ENCODE results near the gene MUC12. TPM values are rescaled to one million over a fixed set of nuclear protein-coding genes. Genes with fewer than 3 reads are reported as not detected.
"Not testable (repeated sequence)": the region's sequence is repeated elsewhere in the genome, so short reads cannot be mapped to it uniquely, and the experiment has no call there.

MUC12 gene
- polyA plus RNA-seq, 4 donors: 0.18 to 0.23 (median 0.22) TPM; not detected in 1

- DNase-seq (ENCODE audit: low read depth in 4 of 4, low spot score in 2 of 4): not testable (repeated sequence)
These were observed 71.9 kb downstream of the MUC12 start for GRCh38 chr7:101041283-101041682.

- DNase-seq (ENCODE audit: low read depth in 4 of 4, low spot score in 2 of 4): peak in 1 of 4 donors; percentile 57
These were observed 89.0 kb downstream of the MUC12 start for GRCh38 chr7:101058355-101058754.

- no peak for DNase-seq (ENCODE audit: low read depth in 4 of 4, low spot score in 2 of 4)
These were observed 90.2 kb downstream of the MUC12 start for GRCh38 chr7:101059620-101059942.

- DNase-seq (ENCODE audit: low read depth in 4 of 4, low spot score in 2 of 4): no peak
These were observed 91.6 kb downstream of the MUC12 start for GRCh38 chr7:101060992-101061391.

- DNase-seq (ENCODE audit: low read depth in 4 of 4, low spot score in 2 of 4): not testable (repeated sequence)
These were observed 94.8 kb downstream of the MUC12 start for GRCh38 chr7:101064176-101064550.

GRCh38 chr7:101065162-101065561 lies 95.8 kb downstream of the MUC12 start:
- not testable (repeated sequence) for DNase-seq (ENCODE audit: low read depth in 4 of 4, low spot score in 2 of 4)

- DNase-seq (ENCODE audit: low read depth in 4 of 4, low spot score in 2 of 4): no peak
These were observed 96.9 kb downstream of the MUC12 start for GRCh38 chr7:101066141-101066832.

- no peak for DNase-seq (ENCODE audit: low read depth in 4 of 4, low spot score in 2 of 4)
These were observed 97.4 kb downstream of the MUC12 start for GRCh38 chr7:101066833-101067177.

GRCh38 chr7:101068401-101068800 lies 99.0 kb downstream of the MUC12 start:
- no peak for DNase-seq (ENCODE audit: low read depth in 4 of 4, low spot score in 2 of 4)

Other genes with a start within 250 kb of the MUC12 start
- under 1 TPM in 3 of 4 donors, not detected in 1; 0.10 to 0.17 (median 0.12) TPM for gene EPO, start 249.1 kb upstream of the MUC12 start, polyA plus RNA-seq (ENCODE audit: insufficient read length in 4 of 4)
- under 1 TPM in 3 of 4 donors, not detected in 1; 0.03 to 0.05 (median 0.04) TPM for gene ZAN, start 236.0 kb upstream of the MUC12 start, polyA plus RNA-seq (ENCODE audit: insufficient read length in 4 of 4)
- 10 to 100 TPM; 83.9 to 98.8 (median 90.8) TPM for gene EPHB4, start 142.0 kb upstream of the MUC12 start, polyA plus RNA-seq (ENCODE audit: insufficient read length in 4 of 4)
- 10 to 100 TPM; 18.6 to 42.2 (median 31.9) TPM for gene SLC12A9, start 116.9 kb upstream of the MUC12 start, polyA plus RNA-seq (ENCODE audit: insufficient read length in 4 of 4)
- 100 to 1,000 TPM in 1 of 4 donors, 10 to 100 TPM in 3; 67.7 to 108 (median 89.7) TPM for gene TRIP6, start 102.2 kb upstream of the MUC12 start, polyA plus RNA-seq (ENCODE audit: insufficient read length in 4 of 4)
- 100 to 1,000 TPM; 144 to 219 (median 178) TPM for gene SRRT, start 94.5 kb upstream of the MUC12 start, polyA plus RNA-seq (ENCODE audit: insufficient read length in 4 of 4)
- 1 to 10 TPM; 1.4 to 4.1 (median 2.4) TPM for gene UFSP1, start 79.8 kb upstream of the MUC12 start, polyA plus RNA-seq (ENCODE audit: insufficient read length in 4 of 4)
- 1 to 10 TPM; 3.8 to 5.6 (median 4.9) TPM for gene ACHE, start 73.7 kb upstream of the MUC12 start, polyA plus RNA-seq (ENCODE audit: insufficient read length in 4 of 4)
- gene MUC3A, start 20.0 kb upstream of the MUC12 start, polyA plus RNA-seq (ENCODE audit: insufficient read length in 4 of 4): under 1 TPM; 0.19 to 0.60 (median 0.50) TPM
- not detected for gene MUC17, start 50.5 kb downstream of the MUC12 start, polyA plus RNA-seq (ENCODE audit: insufficient read length in 4 of 4)
- 10 to 100 TPM; 14.3 to 23.1 (median 17.8) TPM for gene TRIM56, start 115.9 kb downstream of the MUC12 start, polyA plus RNA-seq (ENCODE audit: insufficient read length in 4 of 4)
- gene SERPINE1, start 157.5 kb downstream of the MUC12 start, polyA plus RNA-seq (ENCODE audit: insufficient read length in 4 of 4): 1 to 10 TPM in 2 of 4 donors, under 1 TPM in 2; 0.72 to 5.8 (median 1.2) TPM
- gene AP1S1, start 184.9 kb downstream of the MUC12 start, polyA plus RNA-seq (ENCODE audit: insufficient read length in 4 of 4): 10 to 100 TPM; 69.5 to 88.3 (median 72.3) TPM
- gene VGF, start 196.0 kb downstream of the MUC12 start, polyA plus RNA-seq (ENCODE audit: insufficient read length in 4 of 4): under 1 TPM; 0.07 to 0.38 (median 0.20) TPM
- under 1 TPM in 2 of 4 donors, not detected in 2; 0.09 to 0.10 TPM for gene NAT16, start 210.7 kb downstream of the MUC12 start, polyA plus RNA-seq (ENCODE audit: insufficient read length in 4 of 4)
- 1 to 10 TPM in 1 of 4 donors, under 1 TPM in 3; 0.27 to 1.2 (median 0.82) TPM for gene MOGAT3, start 231.5 kb downstream of the MUC12 start, polyA plus RNA-seq (ENCODE audit: insufficient read length in 4 of 4)
- 10 to 100 TPM; 39.6 to 51.5 (median 48.8) TPM for gene PLOD3, start 248.0 kb downstream of the MUC12 start, polyA plus RNA-seq (ENCODE audit: insufficient read length in 4 of 4)
- 10 to 100 TPM; 51.0 to 85.2 (median 71.8) TPM for gene ZNHIT1, start 248.6 kb downstream of the MUC12 start, polyA plus RNA-seq (ENCODE audit: insufficient read length in 4 of 4)